Astrocyte (in vitro differentiated cells and primary cell): ENCODE measurements around the gene RETREG3. TPM values are rescaled to one million over a fixed set of nuclear protein-coding genes. Genes with fewer than 3 reads are reported as not detected.

ENCODE experiments used
- DNase-seq: peaks from one replicate; pipeline ENCODE4 v3.0.0-alpha.2; 2010; ENCODE audit warnings: low read depth
- FAIRE-seq: peaks from 2 replicates; lab custom pipeline; 2011; peaks lifted over from hg19 to GRCh38; lab: Jason Lieb, UNC
- H2AFZ ChIP-seq: 2 replicates; pipeline ENCODE4 v1.6.0; 2012; ENCODE audit warnings: low read depth, low read length, inconsistent platforms
- H3K27ac ChIP-seq: 2 replicates; pipeline ENCODE4 v1.5.1; 2011; ENCODE audit warnings: low read depth, low read length, inconsistent platforms
- H3K27me3 ChIP-seq: 2 replicates; pipeline ENCODE4 v1.6.0; 2011; ENCODE audit warnings: low read length, inconsistent platforms; ENCODE audit not compliant: insufficient read depth
- H3K36me3 ChIP-seq: 2 replicates; pipeline ENCODE4 v1.5.1; 2011; ENCODE audit warnings: low read length, inconsistent platforms; ENCODE audit not compliant: insufficient read depth
- H3K4me1 ChIP-seq: 2 replicates; pipeline ENCODE4 v1.5.1; 2011; ENCODE audit warnings: low read length, inconsistent platforms; ENCODE audit not compliant: insufficient read depth
- H3K4me2 ChIP-seq: 2 replicates; pipeline ENCODE4 v1.6.0; 2012; ENCODE audit warnings: low read length, inconsistent platforms
- H3K4me3 ChIP-seq: 2 replicates; pipeline ENCODE4 v1.5.1; 2011; ENCODE audit warnings: low read depth, mild to moderate bottlenecking, low read length, inconsistent platforms; ENCODE audit not compliant: insufficient read depth
- H3K79me2 ChIP-seq: 2 replicates; pipeline ENCODE4 v1.6.0; 2012; ENCODE audit warnings: mild to moderate bottlenecking, low read length, inconsistent platforms; ENCODE audit not compliant: insufficient read depth
- H3K9ac ChIP-seq: 2 replicates; pipeline ENCODE4 v1.6.0; 2012; ENCODE audit warnings: mild to moderate bottlenecking, low read length, inconsistent platforms
- H3K9me3 ChIP-seq: 2 replicates; pipeline ENCODE4 v1.5.1; 2012; ENCODE audit warnings: low read depth, mild to moderate bottlenecking, low read length, inconsistent platforms; ENCODE audit not compliant: insufficient read depth
- H4K20me1 ChIP-seq: 2 replicates; pipeline ENCODE4 v1.6.0; 2012; ENCODE audit warnings: low read length, inconsistent platforms; ENCODE audit not compliant: insufficient read depth
- H3K27ac Mint-ChIP-seq: one replicate; pipeline ENCODE4 v1.8.0; 2021; ENCODE audit warnings: mild to moderate bottlenecking, mixed read lengths; ENCODE audit not compliant: unreplicated experiment
- H3K27me3 Mint-ChIP-seq: one replicate; pipeline ENCODE4 v1.8.0; 2021; ENCODE audit warnings: low read depth, mixed read lengths; ENCODE audit not compliant: unreplicated experiment
- H3K36me3 Mint-ChIP-seq: one replicate; pipeline ENCODE4 v1.8.0; 2021; ENCODE audit warnings: low read depth, mixed read lengths; ENCODE audit not compliant: unreplicated experiment
- H3K4me1 Mint-ChIP-seq: one replicate; pipeline ENCODE4 v1.8.0; 2021; ENCODE audit warnings: low read depth, mixed read lengths; ENCODE audit not compliant: unreplicated experiment
- H3K4me3 Mint-ChIP-seq: one replicate; pipeline ENCODE4 v1.8.0; 2021; ENCODE audit warnings: mild to moderate bottlenecking, moderate library complexity, mixed read lengths; ENCODE audit not compliant: unreplicated experiment
- H3K9me3 Mint-ChIP-seq: one replicate; pipeline ENCODE4 v1.8.0; 2021; ENCODE audit warnings: mild to moderate bottlenecking, mixed read lengths; ENCODE audit not compliant: unreplicated experiment
- CTCF ChIP-seq: IDR thresholded peaks from 2 replicates; pipeline ENCODE4 v1.5.1; 2011; ENCODE audit warnings: low read depth, mild to moderate bottlenecking, inconsistent platforms, low read length, moderate library complexity; ENCODE audit not compliant: insufficient read depth
- EZH2 ChIP-seq: IDR thresholded peaks from 2 replicates; pipeline ENCODE4 v1.6.1; 2012; ENCODE audit warnings: mild to moderate bottlenecking, low read length, inconsistent platforms; ENCODE audit not compliant: insufficient read depth
- total RNA-seq: library from RNA; stranded (reverse); gene quantifications from 2 replicates; pipeline ENCODE4 v1.2.1, GENCODE V29; 2021

Gene RETREG3
- total RNA-seq, 1 donor from 2014 or later, result 54.3 TPM

GRCh38 chr17:42571435-42572225 is 37.5 kb downstream of the RETREG3 start:
- TF ChIP-seq EZH2 (no peak), CTCF (no peak)
- H3K4me3 Mint-ChIP-seq, result peak overlapping the region; percentile 62
- H3K9me3 ChIP-seq, result no peaks in the 10 kb centered on the region
- FAIRE-seq (no peak), DNase-seq (no peak)
- H3K27me3 Mint-ChIP-seq, result no peaks in the 10 kb centered on the region
- no peak overlapping the region for H3K27ac ChIP-seq
- H3K4me1 Mint-ChIP-seq, result peaks cover 10% of the 10 kb centered on the region
- H3K36me3 Mint-ChIP-seq, result peaks cover 26% of the 10 kb centered on the region
- peaks cover 26% of the 10 kb centered on the region for H3K4me1 ChIP-seq
- no peaks in the 10 kb centered on the region for H3K9me3 Mint-ChIP-seq
- H3K79me2 ChIP-seq, result peaks cover 80% of the 10 kb centered on the region
- peaks cover 48% of the 10 kb centered on the region for H4K20me1 ChIP-seq
- H3K36me3 ChIP-seq, result peaks cover 45% of the 10 kb centered on the region
- no peak overlapping the region for H3K9ac ChIP-seq
- H3K4me3 ChIP-seq, result no peak overlapping the region
- no peak overlapping the region for H3K27ac Mint-ChIP-seq
- H3K4me2 ChIP-seq, result no peak overlapping the region
- no peaks in the 10 kb centered on the region for H3K27me3 ChIP-seq
- no peak overlapping the region for H2AFZ ChIP-seq

GRCh38 chr17:42568341-42569111 is 40.6 kb downstream of the RETREG3 start:
- Histone ChIP-seq H3K4me2 (peak overlapping the region; percentile 32), H3K4me3 (no peak overlapping the region), H3K27me3 (no peaks in the 10 kb centered on the region), H2AFZ (no peak overlapping the region), H3K9me3 (no peaks in the 10 kb centered on the region), H3K4me1 (peaks cover 27% of the 10 kb centered on the region), H3K79me2 (peaks cover 67% of the 10 kb centered on the region), H4K20me1 (peaks cover 35% of the 10 kb centered on the region), H3K36me3 (peaks cover 49% of the 10 kb centered on the region), H3K27ac (no peak overlapping the region), H3K9ac (no peak overlapping the region)
- FAIRE-seq (no peak), DNase-seq (no peak)
- Mint-ChIP-seq H3K27me3 (no peaks in the 10 kb centered on the region), H3K4me3 (peak overlapping the region; percentile 96), H3K27ac (peak overlapping the region; percentile 53), H3K9me3 (no peaks in the 10 kb centered on the region), H3K36me3 (peaks cover 27% of the 10 kb centered on the region), H3K4me1 (peaks cover 11% of the 10 kb centered on the region)
- no peak for TF ChIP-seq CTCF
- TF ChIP-seq EZH2, result no peak
